ENCODE data around the gene CACNA1C. TPM values are rescaled to one million over a fixed set of nuclear protein-coding genes. Genes with fewer than 3 reads are reported as not detected.

Gene CACNA1C
- total and polyA plus RNA-seq, 2 of the 4 experiments (the other 2 are of a cell fraction): 1.6 to 2.6 TPM

DNA sequence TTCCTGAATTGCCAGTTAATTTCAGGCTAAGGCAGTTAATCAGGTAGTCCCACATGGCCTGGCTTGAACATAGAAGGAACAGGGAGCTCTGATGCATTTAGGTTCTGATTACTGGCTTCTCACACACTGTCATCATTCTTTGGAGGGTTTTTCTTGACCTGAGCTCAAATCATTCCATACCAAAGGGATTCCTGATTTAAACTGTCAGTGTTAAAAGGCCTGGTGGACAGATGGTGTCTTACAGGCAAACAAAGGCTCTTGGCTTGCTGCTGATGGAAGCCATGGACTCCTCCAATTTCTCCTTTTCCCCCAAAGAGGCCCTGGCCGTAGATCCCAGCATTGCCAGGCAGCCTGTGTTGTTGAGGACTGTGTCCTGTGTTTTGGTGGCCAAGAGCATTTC, 30.2 kb downstream of the CACNA1C start:
- no peak overlapping the region for H2AFZ ChIP-seq (replicated peaks; ENCODE audit: low read length, poor library complexity)
- H3K4ac ChIP-seq (ENCODE audit: low read depth, low read length): no peak overlapping the region
- no peaks in the 10 kb centered on the region for H3K36me3 ChIP-seq (ENCODE audit: control insufficient read depth, insufficient read depth, low read length)
- H2AK9ac ChIP-seq (replicated peaks; ENCODE audit: low read depth, low read length, poor library complexity): no peak overlapping the region
- dilution Hi-C loops (cut with HindIII; ENCODE audit: low sequenced_read_pairs, unreplicated experiment): no loop called here
- H4K91ac ChIP-seq (ENCODE audit: insufficient read depth, low read depth, low read length): no peak overlapping the region
- POLR2A ChIA-PET (ENCODE audit: unreplicated experiment): no interaction called here
- H2AK5ac ChIP-seq (ENCODE audit: low read depth, low read length): 0 out of 2 replicates have a peak overlapping the region, but pooled peaks have one; percentile 31
- H3K23ac ChIP-seq (ENCODE audit: low read depth, low read length): no peak overlapping the region
- peaks cover 12% of the 10 kb centered on the region for H3K9me1 ChIP-seq (ENCODE audit: insufficient read depth, low read length)
- intact Hi-C loops (cut with micrococcal nuclease): no loop called here
- no peaks in the 10 kb centered on the region for H3K9me3 ChIP-seq (ENCODE audit: control insufficient read depth, insufficient read depth, low read length)
- ATAC-seq (ENCODE audit: low read depth) (no peak), DNase-seq (peak; percentile 43)
- in situ Hi-C loops (cut with MboI; ENCODE audit: low sequenced_read_pairs): no loop called here
- no peak overlapping the region for H4K8ac ChIP-seq (ENCODE audit: low read depth in 2 of 2, low read length in 2 of 2)
- H3K79me1 ChIP-seq (ENCODE audit: low read depth in 1 of 2, low read length in 2 of 2): peaks cover 4 to 18% of the 10 kb centered on the region in 2 experiments; a peak in 3 of 4 replicates
- 0 out of 2 replicates have a peak overlapping the region, but pooled peaks have one; percentile 3 for H3K14ac ChIP-seq (replicated peaks; ENCODE audit: low read depth, low read length)
- WGBS, 2 experiments (ENCODE audit: extremely low coverage in 2 of 2, insufficient read length in 1 of 2): no CpG with 5 or more reads among the region's 1 CpG
- no peak overlapping the region for H3K27ac ChIP-seq (ENCODE audit: insufficient read depth, low read length)
- no peaks in the 10 kb centered on the region for H3K27me3 ChIP-seq (ENCODE audit: control insufficient read depth, insufficient read depth, low read length)
- H4K5ac ChIP-seq (ENCODE audit: low read depth, low read length): no peak overlapping the region
- H3K4me1 ChIP-seq (ENCODE audit: control insufficient read depth, insufficient read depth, low read length): peaks cover 8% of the 10 kb centered on the region
- no peak overlapping the region for H3K4me2 ChIP-seq (ENCODE audit: low read depth, low read length)
- TF ChIP-seq MAZ (IDR thresholded peaks at IDR 0.05; ENCODE audit: borderline replicate concordance, low read depth, low read length): no peak
- peak; percentile 0; the same call in 1 of the 2 replicates for TF ChIP-seq CTCF (conservative IDR thresholded peaks at IDR 0.05; ENCODE audit: low read depth, low read length)
- no peak overlapping the region for H3K4me3 ChIP-seq (ENCODE audit: insufficient read depth, low read depth, low read length)
- no TSS peak for BruUV-seq (replicated peaks)
- no peak overlapping the region for H3K56ac ChIP-seq (ENCODE audit: extremely low read depth, insufficient read depth, low read length)
- no peak overlapping the region for H2BK20ac ChIP-seq (ENCODE audit: low read depth, low read length)
- CTCF ChIA-PET: interaction anchor here (0.9 kb wide), 1 partner anchor 35 kb away, joined by 3 read pairs; no protein-coding TSS in a partner anchor
- H2BK15ac ChIP-seq (ENCODE audit: low read depth, low read length): 0 out of 3 replicates have a peak overlapping the region, but pooled peaks have one; percentile 13
- H3K9ac ChIP-seq (ENCODE audit: low read depth, low read length): no peak overlapping the region
- peak overlapping the region; percentile 29; the same call in 1 of the 2 replicates for H3K18ac ChIP-seq (ENCODE audit: low read depth, low read length)
- H2BK5ac ChIP-seq (ENCODE audit: low read depth, low read length, poor library complexity, severe bottlenecking): no peak overlapping the region
- no peak overlapping the region for H2BK120ac ChIP-seq (ENCODE audit: low read depth, low read length)
- peaks cover 3% of the 10 kb centered on the region; the same call in 1 of the 2 replicates for H4K20me1 ChIP-seq (ENCODE audit: insufficient read depth, low read length)

All from IMR-90 (cell line).